HCT116 (cell line): Measurements from ENCODE around the gene NCKAP5. TPM values are rescaled to one million over a fixed set of nuclear protein-coding genes. Genes with fewer than 3 reads are reported as not detected.

Source experiments
- ATAC-seq: fragments of 200-7000 bp; cut with Tn5 transposase; 2 replicates; pipeline ENCODE4 v1.9.1; 2020; ENCODE audit warnings: mild to moderate bottlenecking, moderate library complexity
- BruUV-seq: library from RNA; stranded (reverse); fragments of 400-500 nt; replicated peaks from 2 replicates; lab custom pipeline; 2021; lab: Mats Ljungman, UMichigan
- CTCF ChIA-PET: fragments of 300-600 bp; sonication (Branson Sonifier 250); formaldehyde crosslinking; loops from one replicate; lab custom pipeline; 2021; ENCODE audit warnings: antibody characterized with exemption; lab: Charles Lee
- POLR2A ChIA-PET: fragments of 300-600, 350-600 bp; sonication (Branson Sonifier 250); formaldehyde crosslinking; loops from one replicate; lab custom pipeline; 2021; ENCODE audit warnings: antibody characterized with exemption; lab: Charles Lee
- RAD21 ChIA-PET, 2 experiments: fragments of 300-600 bp; sonication (Branson Sonifier 250); formaldehyde crosslinking; loops; one replicate each; lab custom pipeline; 2023; ENCODE audit warnings: low total read pairs in 2 of 2; ENCODE audit not compliant: uncharacterized antibody in 2 of 2, unreplicated experiment in 2 of 2, low non-redundant PET in 1 of 2; lab: Charles Lee
- DNase-seq: peaks from one replicate; pipeline ENCODE4 v3.0.0-alpha.2; 2010; ENCODE audit warnings: low read depth, low spot score
- H2AFZ ChIP-seq: fragments of 200-600 bp; shearing (Covaris generic), sonication (generic); 2 replicates; pipeline ENCODE4 v1.6.1; 2017; ENCODE audit warnings: low read depth, mixed run types, mixed read lengths, antibody characterized with exemption, low read length; ENCODE audit not compliant: poor library complexity, severe bottlenecking
- H3K27ac ChIP-seq: 2 replicates; pipeline ENCODE4 v1.5.1; 2012; ENCODE audit warnings: low read depth, low read length
- H3K27me3 ChIP-seq: fragments of 200-600 bp; sonication (generic); 2 replicates; pipeline ENCODE4 v1.6.1; 2016; ENCODE audit warnings: mixed run types, low read length, mixed read lengths; ENCODE audit not compliant: insufficient read depth
- H3K36me3 ChIP-seq, 2 experiments: fragments of 200-500 bp in 1 of 2; fragments of 200-600 bp in 1 of 2; sonication (Bioruptor generic) in 1 of 2; sonication (generic) in 1 of 2; 2 replicates each; pipeline versions ENCODE4 v1.5.1 to v1.6.1; 2014 to 2016; ENCODE audit warnings: low read length in 2 of 2, inconsistent platforms in 1 of 2, mixed read lengths in 1 of 2, mixed run types in 1 of 2; ENCODE audit not compliant: insufficient read depth in 2 of 2, control insufficient read depth in 1 of 2
- H3K4me1 ChIP-seq, 2 experiments: fragments of 200-600 bp in 1 of 2; sonication (generic) in 1 of 2; 2 replicates each; pipeline versions ENCODE4 v1.5.1 to v1.6.1; 2012 to 2017; ENCODE audit warnings: low read length in 2 of 2, inconsistent platforms in 1 of 2, mild to moderate bottlenecking in 1 of 2, mixed read lengths in 1 of 2, mixed run types in 1 of 2, moderate library complexity in 1 of 2; ENCODE audit not compliant: insufficient read depth in 2 of 2, control insufficient read depth in 1 of 2
- H3K4me2 ChIP-seq: fragments of 200-600 bp; sonication (generic); 2 replicates; pipeline ENCODE4 v1.6.1; 2017; ENCODE audit warnings: mixed run types, low read length, mixed read lengths
- H3K4me3 ChIP-seq, 2 experiments: fragments of 200-600 bp in 1 of 2; sonication (generic) in 1 of 2; replicated peaks in 1 of 2; 2 replicates each; pipeline ENCODE4 v1.5.1; 2011 to 2016; ENCODE audit warnings: low read length in 2 of 2, control low read depth in 1 of 2, low read depth in 1 of 2, mild to moderate bottlenecking in 1 of 2, mixed read lengths in 1 of 2, mixed run types in 1 of 2
- H3K79me2 ChIP-seq: fragments of 200-600 bp; sonication (generic); 2 replicates; pipeline ENCODE4 v1.6.1; 2017; ENCODE audit warnings: mild to moderate bottlenecking, mixed run types, low read length, moderate library complexity, mixed read lengths; ENCODE audit not compliant: insufficient read depth
- H3K9ac ChIP-seq: fragments of 200-600 bp; sonication (generic); 2 replicates; pipeline ENCODE4 v1.6.1; 2016; ENCODE audit warnings: low read length, mixed read lengths
- H3K9me2 ChIP-seq: fragments of 200-600 bp; sonication (generic), shearing (Covaris generic); 2 replicates; pipeline ENCODE4 v1.6.1; 2017; ENCODE audit warnings: mixed run types, mild to moderate bottlenecking, moderate library complexity; ENCODE audit not compliant: insufficient read depth
- H3K9me3 ChIP-seq, 2 experiments: fragments of 200-500 bp in 1 of 2; fragments of 200-600 bp in 1 of 2; sonication (Bioruptor generic) in 1 of 2; sonication (generic) in 1 of 2; 2 replicates each; pipeline ENCODE4 v1.6.1; 2014 to 2017; ENCODE audit warnings: low read length in 2 of 2, mixed read lengths in 2 of 2, inconsistent platforms in 1 of 2, low read depth in 1 of 2, mild to moderate bottlenecking in 1 of 2, mixed run types in 1 of 2, moderate library complexity in 1 of 2; ENCODE audit not compliant: control insufficient read depth in 1 of 2, insufficient read depth in 1 of 2
- H4K20me1 ChIP-seq: fragments of 200-600 bp; sonication (generic), shearing (Covaris generic); 2 replicates; pipeline ENCODE4 v1.6.1; 2017; ENCODE audit warnings: mixed run types, mild to moderate bottlenecking, moderate library complexity; ENCODE audit not compliant: insufficient read depth
- CEBPB ChIP-seq: IDR thresholded peaks from 2 replicates; pipeline ENCODE4 v1.6.1; 2012; ENCODE audit warnings: low read depth
- CTCF ChIP-seq, 3 experiments: fragments of 200-600 bp in 1 of 3; sonication (generic) in 1 of 3; IDR thresholded peaks in 2 of 3; conservative IDR thresholded peaks in 1 of 3; 2 replicates each; pipeline ENCODE4 v1.5.1; 2012 to 2017; ENCODE audit warnings: low read depth in 2 of 3, low read length in 2 of 3, antibody characterized with exemption in 1 of 3, borderline replicate concordance in 1 of 3, control low read depth in 1 of 3, mild to moderate bottlenecking in 1 of 3, mixed read lengths in 1 of 3, mixed run types in 1 of 3, moderate library complexity in 1 of 3; ENCODE audit not compliant: insufficient read depth in 1 of 3
- ELF1 ChIP-seq: IDR thresholded peaks from 2 replicates; pipeline ENCODE4 v1.6.1; 2012; ENCODE audit warnings: low read depth, borderline replicate concordance
- JUND ChIP-seq: IDR thresholded peaks from 2 replicates; pipeline ENCODE4 v1.6.1; 2012
- MAX ChIP-seq: IDR thresholded peaks from 2 replicates; pipeline ENCODE4 v1.6.1; 2012
- POLR2A ChIP-seq: IDR thresholded peaks from 2 replicates; pipeline ENCODE4 v1.7.0; 2011; ENCODE audit warnings: borderline replicate concordance; ENCODE audit not compliant: insufficient read depth, insufficient read length; ENCODE audit errors: extremely low read depth
- REST ChIP-seq: IDR thresholded peaks from 2 replicates; pipeline ENCODE4 v1.6.1; 2012; ENCODE audit warnings: low read depth
- SIN3A ChIP-seq: IDR thresholded peaks from 2 replicates; pipeline ENCODE4 v1.6.1; 2012; ENCODE audit warnings: low read depth
- SRF ChIP-seq: IDR thresholded peaks from 2 replicates; pipeline ENCODE4 v1.6.1; 2012; ENCODE audit warnings: low read depth
- TCF7L2 ChIP-seq: IDR thresholded peaks from 2 replicates; pipeline ENCODE4 v1.7.0; 2011; ENCODE audit warnings: borderline replicate concordance, inconsistent platforms; ENCODE audit not compliant: insufficient read depth, insufficient read length; ENCODE audit errors: extremely low read depth
- YY1 ChIP-seq: IDR thresholded peaks from 2 replicates; pipeline ENCODE4 v1.6.1; 2011; ENCODE audit warnings: low read length, low read depth, moderate library complexity, mild to moderate bottlenecking; ENCODE audit not compliant: insufficient replicate concordance; ENCODE audit errors: extremely low read depth
- ZBTB33 ChIP-seq: IDR thresholded peaks from 2 replicates; pipeline ENCODE4 v1.6.1; 2011; ENCODE audit warnings: mild to moderate bottlenecking, low read length, moderate library complexity; ENCODE audit not compliant: insufficient replicate concordance; ENCODE audit errors: extremely low read depth
- intact Hi-C: fragments of 100-400 bp; cut with micrococcal nuclease; formaldehyde crosslinking; loops from 2 replicates; pipeline ENCODE4 v1.10.0; 2022
- total RNA-seq: library from RNA; stranded (reverse); gene quantifications from one replicate; pipeline ENCODE4 v1.2.1, GENCODE V29; 2021; ENCODE audit not compliant: unreplicated experiment

NCKAP5 gene
- total RNA-seq, 1 experiment from 2014 or later, result 0.30 TPM

GRCh38 chr2:133586978-133587377 is 18.7 kb upstream of the NCKAP5 start (continued):
- TF ChIP-seq ZBTB33 (no peak), MAX (no peak)

- Histone ChIP-seq H4K20me1 (no peaks in the 10 kb centered on the region), H3K4me3 (no peak overlapping the region), H3K9ac (no peak overlapping the region), H3K27me3 (no peaks in the 10 kb centered on the region), H2AFZ (no peak overlapping the region), H3K27ac (no peak overlapping the region), H3K9me3 (no peaks in the 10 kb centered on the region), H3K4me2 (no peak overlapping the region), H3K79me2 (no peaks in the 10 kb centered on the region), H3K4me1 (peaks cover 0 to 14% of the 10 kb centered on the region in 2 experiments; a peak in 1 of 4 replicates), H3K9me2 (no peaks in the 10 kb centered on the region), H3K36me3 (no peaks in the 10 kb centered on the region)
- RAD21 ChIA-PET, result no interaction called here
- no TSS peak for BruUV-seq
- DNase-seq (no peak), ATAC-seq (no peak)
- CTCF ChIA-PET, result no interaction called here
- POLR2A ChIA-PET, result no interaction called here
- intact Hi-C loops, result no loop called here
- TF ChIP-seq MAX (no peak), TCF7L2 (no peak), YY1 (no peak), CEBPB (no peak), SRF (no peak), JUND (no peak), REST (no peak), CTCF (IDR thresholded peaks at IDR 0.05 in 2 of 3, conservative IDR thresholded peaks at IDR 0.05 in 1 of 3; ENCODE audit: borderline replicate concordance in 1 of 3, insufficient read depth in 1 of 3, low read depth in 2 of 3, low read length in 2 of 3) (no peak), POLR2A (no peak), SIN3A (no peak), ELF1 (no peak), ZBTB33 (no peak)
Measured at GRCh38 chr2:133581010-133581760, 12.9 kb upstream of the NCKAP5 start.
